ENCODE data around the gene NR3C2. TPM values are rescaled to one million over a fixed set of nuclear protein-coding genes. Genes with fewer than 3 reads are reported as not detected.

NR3C2 gene
- total RNA-seq, 1 experiment from 2014 or later, result 0.16 TPM

DNA sequence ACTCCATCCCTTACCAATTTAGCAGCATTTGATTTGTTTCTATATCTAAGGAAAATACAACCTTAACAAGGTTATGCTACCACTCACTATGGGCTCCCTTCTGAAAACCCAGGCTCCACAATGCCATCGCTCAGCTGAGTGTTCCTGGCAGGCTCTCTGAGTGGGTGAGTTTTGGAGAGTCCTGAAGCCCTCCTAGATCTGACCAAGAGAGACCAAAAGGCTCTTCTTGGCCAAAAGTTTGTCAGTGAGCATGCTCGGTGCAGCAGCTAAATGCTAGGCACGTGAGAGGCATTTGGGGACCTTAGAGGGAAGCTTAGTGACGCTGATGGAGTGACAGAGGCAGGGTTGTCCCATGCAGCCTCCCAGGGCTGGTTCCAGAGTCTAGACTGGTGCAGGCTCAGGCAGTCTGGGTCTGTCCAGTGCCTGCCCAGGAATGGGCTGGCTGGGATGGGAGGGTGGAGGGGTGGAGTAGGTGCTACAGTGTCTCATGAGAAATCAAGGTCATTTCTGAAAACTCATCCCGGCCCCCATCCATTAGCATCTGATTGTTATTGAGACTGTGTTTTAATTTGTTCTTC is 346.8 kb downstream of the NR3C2 start:
- H3K9me3 ChIP-seq, result no peaks in the 10 kb centered on the region
- H3K4me3 ChIP-seq (ENCODE audit: low read depth, low read length), result no peak overlapping the region
- no peaks in the 10 kb centered on the region for H3K4me1 ChIP-seq
- Mint-ChIP-seq H3K4me1 (ENCODE audit: low read depth, unreplicated experiment) (no peaks in the 10 kb centered on the region), H3K9me3 (ENCODE audit: unreplicated experiment) (no peaks in the 10 kb centered on the region), H3K27me3 (ENCODE audit: insufficient read depth, unreplicated experiment) (no peaks in the 10 kb centered on the region), H3K36me3 (ENCODE audit: insufficient read depth, unreplicated experiment) (no peaks in the 10 kb centered on the region), H3K27ac (ENCODE audit: unreplicated experiment) (no peak overlapping the region), H3K4me3 (ENCODE audit: unreplicated experiment) (no peak overlapping the region)
- CTCF ChIA-PET, result no interaction called here
- DNase-seq, result no peak
- H3K27me3 ChIP-seq (replicated peaks; ENCODE audit: control insufficient read depth, insufficient read depth, low read length), result no peaks in the 10 kb centered on the region
- intact Hi-C loops (cut with micrococcal nuclease; ENCODE audit: unreplicated experiment), result no loop called here
- POLR2A ChIA-PET, result no interaction called here
- BruUV-seq (replicated peaks), result no TSS peak
- TF ChIP-seq, protein P1, sequence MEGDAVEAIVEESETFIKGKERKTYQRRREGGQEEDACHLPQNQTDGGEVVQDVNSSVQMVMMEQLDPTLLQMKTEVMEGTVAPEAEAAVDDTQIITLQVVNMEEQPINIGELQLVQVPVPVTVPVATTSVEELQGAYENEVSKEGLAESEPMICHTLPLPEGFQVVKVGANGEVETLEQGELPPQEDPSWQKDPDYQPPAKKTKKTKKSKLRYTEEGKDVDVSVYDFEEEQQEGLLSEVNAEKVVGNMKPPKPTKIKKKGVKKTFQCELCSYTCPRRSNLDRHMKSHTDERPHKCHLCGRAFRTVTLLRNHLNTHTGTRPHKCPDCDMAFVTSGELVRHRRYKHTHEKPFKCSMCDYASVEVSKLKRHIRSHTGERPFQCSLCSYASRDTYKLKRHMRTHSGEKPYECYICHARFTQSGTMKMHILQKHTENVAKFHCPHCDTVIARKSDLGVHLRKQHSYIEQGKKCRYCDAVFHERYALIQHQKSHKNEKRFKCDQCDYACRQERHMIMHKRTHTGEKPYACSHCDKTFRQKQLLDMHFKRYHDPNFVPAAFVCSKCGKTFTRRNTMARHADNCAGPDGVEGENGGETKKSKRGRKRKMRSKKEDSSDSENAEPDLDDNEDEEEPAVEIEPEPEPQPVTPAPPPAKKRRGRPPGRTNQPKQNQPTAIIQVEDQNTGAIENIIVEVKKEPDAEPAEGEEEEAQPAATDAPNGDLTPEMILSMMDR (IDR thresholded peaks at IDR 0.05; ENCODE audit: insufficient read depth in 1 of 2, low read depth in 1 of 2, low read length in 1 of 2, severe bottlenecking in 1 of 2, unreplicated experiment in 1 of 2), result no peak
- no peaks in the 10 kb centered on the region for H3K36me3 ChIP-seq (ENCODE audit: control insufficient read depth, insufficient read depth, low read length)

DNA sequence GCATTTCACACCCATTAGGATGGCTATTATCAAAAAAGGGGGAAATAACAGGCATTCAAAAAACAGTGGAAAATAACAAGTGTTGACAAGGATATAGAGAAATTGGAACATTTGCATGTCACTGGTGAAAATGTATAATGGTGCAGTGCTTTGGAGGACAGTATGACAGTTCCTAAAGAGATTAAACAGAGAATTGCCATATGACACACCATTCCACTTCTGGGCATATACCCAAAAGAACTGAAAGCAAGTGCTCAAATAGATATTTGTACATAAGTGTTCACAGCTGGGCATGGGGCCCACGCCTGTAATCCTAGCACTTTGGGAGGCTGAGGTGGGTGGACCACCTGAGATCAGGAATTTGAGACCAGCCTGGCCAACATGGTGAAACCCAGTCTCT is 348.1 kb downstream of the NR3C2 start:
- intact Hi-C loops (cut with micrococcal nuclease; ENCODE audit: unreplicated experiment), result no loop called here
- no peaks in the 10 kb centered on the region for H3K36me3 Mint-ChIP-seq (ENCODE audit: insufficient read depth, unreplicated experiment)
- no peak overlapping the region for H3K4me3 Mint-ChIP-seq (ENCODE audit: unreplicated experiment)
- H3K9me3 Mint-ChIP-seq (ENCODE audit: unreplicated experiment), result no peaks in the 10 kb centered on the region
- TF ChIP-seq, protein P1 (IDR thresholded peaks at IDR 0.05; ENCODE audit: insufficient read depth in 1 of 2, low read depth in 1 of 2, low read length in 1 of 2, severe bottlenecking in 1 of 2, unreplicated experiment in 1 of 2), result no peak
- Histone ChIP-seq H3K4me3 (ENCODE audit: low read depth, low read length) (no peak overlapping the region), H3K4me1 (no peaks in the 10 kb centered on the region), H3K36me3 (ENCODE audit: control insufficient read depth, insufficient read depth, low read length) (no peaks in the 10 kb centered on the region), H3K27me3 (replicated peaks; ENCODE audit: control insufficient read depth, insufficient read depth, low read length) (no peaks in the 10 kb centered on the region), H3K9me3 (no peaks in the 10 kb centered on the region)
- H3K27me3 Mint-ChIP-seq (ENCODE audit: insufficient read depth, unreplicated experiment), result no peaks in the 10 kb centered on the region
- ChIA-PET CTCF (no interaction called here), POLR2A (no interaction called here)
- H3K27ac Mint-ChIP-seq (ENCODE audit: unreplicated experiment), result no peak overlapping the region
- no TSS peak for BruUV-seq (replicated peaks)
- H3K4me1 Mint-ChIP-seq (ENCODE audit: low read depth, unreplicated experiment), result no peaks in the 10 kb centered on the region
- no peak for DNase-seq

GRCh38 chr4:148093065-148093464 is 349.1 kb downstream of the NR3C2 start:
- H3K4me3 ChIP-seq (ENCODE audit: low read depth, low read length), result no peak overlapping the region
- no peaks in the 10 kb centered on the region for H3K4me1 ChIP-seq
- Mint-ChIP-seq H3K27me3 (ENCODE audit: insufficient read depth, unreplicated experiment) (no peaks in the 10 kb centered on the region), H3K4me3 (ENCODE audit: unreplicated experiment) (no peak overlapping the region), H3K9me3 (ENCODE audit: unreplicated experiment) (no peaks in the 10 kb centered on the region), H3K36me3 (ENCODE audit: insufficient read depth, unreplicated experiment) (no peaks in the 10 kb centered on the region), H3K4me1 (ENCODE audit: low read depth, unreplicated experiment) (no peaks in the 10 kb centered on the region), H3K27ac (ENCODE audit: unreplicated experiment) (no peak overlapping the region)
- no peaks in the 10 kb centered on the region for H3K27me3 ChIP-seq (replicated peaks; ENCODE audit: control insufficient read depth, insufficient read depth, low read length)
- no peaks in the 10 kb centered on the region for H3K36me3 ChIP-seq (ENCODE audit: control insufficient read depth, insufficient read depth, low read length)
- intact Hi-C loops (cut with micrococcal nuclease; ENCODE audit: unreplicated experiment), result no loop called here
- CTCF ChIA-PET, result no interaction called here
- POLR2A ChIA-PET, result no interaction called here
- no TSS peak for BruUV-seq (replicated peaks)
- DNase-seq, result no peak
- TF ChIP-seq, protein P1 (IDR thresholded peaks at IDR 0.05; ENCODE audit: insufficient read depth in 1 of 2, low read depth in 1 of 2, low read length in 1 of 2, severe bottlenecking in 1 of 2, unreplicated experiment in 1 of 2), result no peak
- H3K9me3 ChIP-seq, result no peaks in the 10 kb centered on the region
